ENCODE results near the gene MINDY4.

MINDY4 gene

GRCh38 chr7:30732606-30733005, 38.6 kb upstream of the MINDY4 start:
- Histone ChIP-seq H3K4me3 (ENCODE audit: low read depth, low read length) (no peak overlapping the region), H3K4me1 (ENCODE audit: control insufficient read depth, insufficient read depth, low read length) (peaks cover 3% of the 10 kb centered on the region), H3K27me3 (ENCODE audit: control insufficient read depth, insufficient read depth, low read length) (no peaks in the 10 kb centered on the region), H3K9me3 (ENCODE audit: control insufficient read depth, insufficient read depth, low read length) (no peaks in the 10 kb centered on the region), H3K9ac (ENCODE audit: low read depth, low read length) (no peak overlapping the region), H3K36me3 (ENCODE audit: control insufficient read depth, insufficient read depth, low read length) (no peaks in the 10 kb centered on the region)

GRCh38 chr7:30733216-30733615, 38.0 kb upstream of the MINDY4 start:
- H3K9me3 ChIP-seq (ENCODE audit: control insufficient read depth, insufficient read depth, low read length) = no peaks in the 10 kb centered on the region
- no peak overlapping the region for H3K9ac ChIP-seq (ENCODE audit: low read depth, low read length)
- no peaks in the 10 kb centered on the region for H3K27me3 ChIP-seq (ENCODE audit: control insufficient read depth, insufficient read depth, low read length)
- no peaks in the 10 kb centered on the region for H3K36me3 ChIP-seq (ENCODE audit: control insufficient read depth, insufficient read depth, low read length)
- H3K4me3 ChIP-seq (ENCODE audit: low read depth, low read length) = no peak overlapping the region
- H3K4me1 ChIP-seq (ENCODE audit: control insufficient read depth, insufficient read depth, low read length) = no peaks in the 10 kb centered on the region

GRCh38 chr7:30733691-30734090, 37.5 kb upstream of the MINDY4 start:
- no peaks in the 10 kb centered on the region for H3K27me3 ChIP-seq (ENCODE audit: control insufficient read depth, insufficient read depth, low read length)
- H3K36me3 ChIP-seq (ENCODE audit: control insufficient read depth, insufficient read depth, low read length) = no peaks in the 10 kb centered on the region
- no peaks in the 10 kb centered on the region for H3K4me1 ChIP-seq (ENCODE audit: control insufficient read depth, insufficient read depth, low read length)
- H3K9me3 ChIP-seq (ENCODE audit: control insufficient read depth, insufficient read depth, low read length) = no peaks in the 10 kb centered on the region
- no peak overlapping the region for H3K4me3 ChIP-seq (ENCODE audit: low read depth, low read length)
- H3K9ac ChIP-seq (ENCODE audit: low read depth, low read length) = no peak overlapping the region

GRCh38 chr7:30734497-30734896, 36.7 kb upstream of the MINDY4 start:
- no peaks in the 10 kb centered on the region for H3K9me3 ChIP-seq (ENCODE audit: control insufficient read depth, insufficient read depth, low read length)
- H3K27me3 ChIP-seq (ENCODE audit: control insufficient read depth, insufficient read depth, low read length) = no peaks in the 10 kb centered on the region
- no peak overlapping the region for H3K9ac ChIP-seq (ENCODE audit: low read depth, low read length)
- no peaks in the 10 kb centered on the region for H3K4me1 ChIP-seq (ENCODE audit: control insufficient read depth, insufficient read depth, low read length)
- no peak overlapping the region for H3K4me3 ChIP-seq (ENCODE audit: low read depth, low read length)
- no peaks in the 10 kb centered on the region for H3K36me3 ChIP-seq (ENCODE audit: control insufficient read depth, insufficient read depth, low read length)

GRCh38 chr7:30735631-30736030, 35.6 kb upstream of the MINDY4 start:
- Histone ChIP-seq H3K9me3 (ENCODE audit: control insufficient read depth, insufficient read depth, low read length) (no peaks in the 10 kb centered on the region), H3K9ac (ENCODE audit: low read depth, low read length) (no peak overlapping the region), H3K4me1 (ENCODE audit: control insufficient read depth, insufficient read depth, low read length) (no peaks in the 10 kb centered on the region), H3K4me3 (ENCODE audit: low read depth, low read length) (no peak overlapping the region), H3K27me3 (ENCODE audit: control insufficient read depth, insufficient read depth, low read length) (no peaks in the 10 kb centered on the region), H3K36me3 (ENCODE audit: control insufficient read depth, insufficient read depth, low read length) (no peaks in the 10 kb centered on the region)

- no peak overlapping the region for H3K4me3 ChIP-seq (ENCODE audit: low read depth, low read length)
- H3K4me1 ChIP-seq (ENCODE audit: control insufficient read depth, insufficient read depth, low read length) = no peaks in the 10 kb centered on the region
- no peaks in the 10 kb centered on the region for H3K27me3 ChIP-seq (ENCODE audit: control insufficient read depth, insufficient read depth, low read length)
- no peaks in the 10 kb centered on the region for H3K9me3 ChIP-seq (ENCODE audit: control insufficient read depth, insufficient read depth, low read length)
- H3K36me3 ChIP-seq (ENCODE audit: control insufficient read depth, insufficient read depth, low read length) = no peaks in the 10 kb centered on the region
- H3K9ac ChIP-seq (ENCODE audit: low read depth, low read length) = no peak overlapping the region
Measured at GRCh38 chr7:30736291-30736690, 34.9 kb upstream of the MINDY4 start.

GRCh38 chr7:30738026-30738915, 32.9 kb upstream of the MINDY4 start:
- Histone ChIP-seq H3K4me3 (ENCODE audit: low read depth, low read length) (no peak overlapping the region), H3K27me3 (ENCODE audit: control insufficient read depth, insufficient read depth, low read length) (no peaks in the 10 kb centered on the region), H3K4me1 (ENCODE audit: control insufficient read depth, insufficient read depth, low read length) (no peaks in the 10 kb centered on the region), H3K9ac (ENCODE audit: low read depth, low read length) (no peak overlapping the region), H3K9me3 (ENCODE audit: control insufficient read depth, insufficient read depth, low read length) (no peaks in the 10 kb centered on the region), H3K36me3 (ENCODE audit: control insufficient read depth, insufficient read depth, low read length) (no peaks in the 10 kb centered on the region)

- H3K4me3 ChIP-seq (ENCODE audit: low read depth, low read length) = no peak overlapping the region
- no peaks in the 10 kb centered on the region for H3K4me1 ChIP-seq (ENCODE audit: control insufficient read depth, insufficient read depth, low read length)
- no peaks in the 10 kb centered on the region for H3K36me3 ChIP-seq (ENCODE audit: control insufficient read depth, insufficient read depth, low read length)
- H3K9me3 ChIP-seq (ENCODE audit: control insufficient read depth, insufficient read depth, low read length) = no peaks in the 10 kb centered on the region
- H3K9ac ChIP-seq (ENCODE audit: low read depth, low read length) = no peak overlapping the region
- no peaks in the 10 kb centered on the region for H3K27me3 ChIP-seq (ENCODE audit: control insufficient read depth, insufficient read depth, low read length)
Measured at GRCh38 chr7:30739691-30740090, 31.5 kb upstream of the MINDY4 start.

GRCh38 chr7:30740417-30741181, 30.6 kb upstream of the MINDY4 start:
- H3K9me3 ChIP-seq (ENCODE audit: control insufficient read depth, insufficient read depth, low read length) = no peaks in the 10 kb centered on the region
- H3K4me1 ChIP-seq (ENCODE audit: control insufficient read depth, insufficient read depth, low read length) = no peaks in the 10 kb centered on the region
- no peaks in the 10 kb centered on the region for H3K36me3 ChIP-seq (ENCODE audit: control insufficient read depth, insufficient read depth, low read length)
- no peaks in the 10 kb centered on the region for H3K27me3 ChIP-seq (ENCODE audit: control insufficient read depth, insufficient read depth, low read length)
- no peak overlapping the region for H3K4me3 ChIP-seq (ENCODE audit: low read depth, low read length)
- H3K9ac ChIP-seq (ENCODE audit: low read depth, low read length) = no peak overlapping the region

- no peaks in the 10 kb centered on the region for H3K9me3 ChIP-seq (ENCODE audit: control insufficient read depth, insufficient read depth, low read length)
Measured at GRCh38 chr7:30741289-30741688, 29.9 kb upstream of the MINDY4 start.

GRCh38 chr7:30743371-30744074, 27.7 kb upstream of the MINDY4 start:
- Histone ChIP-seq H3K27me3 (ENCODE audit: control insufficient read depth, insufficient read depth, low read length) (no peaks in the 10 kb centered on the region), H3K9ac (ENCODE audit: low read depth, low read length) (no peak overlapping the region), H3K9me3 (ENCODE audit: control insufficient read depth, insufficient read depth, low read length) (no peaks in the 10 kb centered on the region), H3K36me3 (ENCODE audit: control insufficient read depth, insufficient read depth, low read length) (no peaks in the 10 kb centered on the region), H3K4me1 (ENCODE audit: control insufficient read depth, insufficient read depth, low read length) (no peaks in the 10 kb centered on the region), H3K4me3 (ENCODE audit: low read depth, low read length) (no peak overlapping the region)

More at GRCh38 chr7:30741289-30741688, 29.9 kb upstream of the MINDY4 start:
- Histone ChIP-seq H3K9ac (ENCODE audit: low read depth, low read length) (no peak overlapping the region), H3K36me3 (ENCODE audit: control insufficient read depth, insufficient read depth, low read length) (no peaks in the 10 kb centered on the region), H3K4me3 (ENCODE audit: low read depth, low read length) (no peak overlapping the region), H3K4me1 (ENCODE audit: control insufficient read depth, insufficient read depth, low read length) (no peaks in the 10 kb centered on the region), H3K27me3 (ENCODE audit: control insufficient read depth, insufficient read depth, low read length) (no peaks in the 10 kb centered on the region)

Data from iPS-15b (cell line).